Epithelial cell of esophagus (primary cell): Measurements from ENCODE around the gene NDUFB4.
"Not testable (repeated sequence)": the region's sequence is repeated elsewhere in the genome, so short reads cannot be mapped to it uniquely, and the experiment has no call there.

Source experiments
- DNase-seq: peaks from one replicate; pipeline ENCODE4 v3.0.0; 2010; ENCODE audit warnings: low read depth
- H3K4me3 ChIP-seq: 2 replicates; pipeline ENCODE4 v1.5.1; 2011; ENCODE audit warnings: mild to moderate bottlenecking, low read length, control low read depth
- CTCF ChIP-seq: IDR thresholded peaks from 2 replicates; pipeline ENCODE4 v1.5.1; 2011; ENCODE audit warnings: low read depth, mild to moderate bottlenecking, low read length, control low read depth, inconsistent platforms; ENCODE audit not compliant: insufficient read depth; ENCODE audit errors: missing control alignments

Gene NDUFB4

GRCh38 chr3:120623727-120624093 is 27.6 kb downstream of the NDUFB4 start:
- no peak overlapping the region for H3K4me3 ChIP-seq
- DNase-seq = no peak
- TF ChIP-seq CTCF = no peak

DNA sequence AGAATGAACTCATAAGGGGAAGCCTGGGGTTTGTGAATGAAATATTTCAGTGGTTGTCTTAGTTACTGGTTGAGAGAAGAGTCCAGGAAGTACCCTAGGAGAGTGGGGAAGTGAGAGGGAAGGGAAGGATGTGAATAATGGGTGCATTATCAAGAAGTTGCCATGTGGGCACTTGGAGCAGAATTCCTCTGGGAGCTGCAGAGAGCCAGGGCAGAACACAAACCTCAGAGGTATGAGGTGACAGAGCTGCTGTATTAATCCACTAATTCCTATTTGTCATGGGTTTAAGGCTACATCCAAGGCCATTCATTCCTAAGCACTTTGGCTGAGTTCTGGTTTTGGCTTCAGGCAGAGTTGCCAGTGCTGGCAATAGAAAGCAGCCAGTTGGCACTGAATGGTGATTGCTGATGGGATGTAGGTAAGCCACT is 29.0 kb downstream of the NDUFB4 start:
- no peak for TF ChIP-seq CTCF
- DNase-seq = no peak
- H3K4me3 ChIP-seq = no peak overlapping the region

DNA sequence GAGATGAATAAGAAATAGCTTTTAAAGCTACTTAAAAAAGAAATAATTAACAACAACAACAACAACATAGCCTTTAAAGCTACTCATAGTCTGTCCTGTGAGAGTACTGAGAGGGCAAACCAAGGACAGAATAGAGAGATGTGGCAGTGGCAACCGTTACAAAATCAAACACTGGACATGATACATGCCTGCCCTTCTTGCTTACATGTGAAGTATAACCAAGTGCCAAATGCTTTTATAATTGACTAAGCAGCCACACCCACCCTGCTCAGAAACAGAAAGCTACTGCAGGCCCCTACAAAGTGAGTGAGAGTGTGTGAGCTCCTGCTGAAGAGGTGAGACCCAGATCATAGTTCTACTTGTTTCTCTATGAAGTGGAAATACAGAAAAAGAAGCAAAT is 38.4 kb downstream of the NDUFB4 start:
- no peak overlapping the region for H3K4me3 ChIP-seq
- no peak for TF ChIP-seq CTCF
- peak; percentile 55 for DNase-seq

- TF ChIP-seq CTCF = no peak
- DNase-seq = no peak
- no peak overlapping the region for H3K4me3 ChIP-seq
Observed at GRCh38 chr3:120636795-120637401, 40.8 kb downstream of the NDUFB4 start.

- no peak for TF ChIP-seq CTCF
- peak; percentile 7 for DNase-seq
- H3K4me3 ChIP-seq = no peak overlapping the region
Observed at GRCh38 chr3:120637851-120638559, 41.9 kb downstream of the NDUFB4 start.

DNA sequence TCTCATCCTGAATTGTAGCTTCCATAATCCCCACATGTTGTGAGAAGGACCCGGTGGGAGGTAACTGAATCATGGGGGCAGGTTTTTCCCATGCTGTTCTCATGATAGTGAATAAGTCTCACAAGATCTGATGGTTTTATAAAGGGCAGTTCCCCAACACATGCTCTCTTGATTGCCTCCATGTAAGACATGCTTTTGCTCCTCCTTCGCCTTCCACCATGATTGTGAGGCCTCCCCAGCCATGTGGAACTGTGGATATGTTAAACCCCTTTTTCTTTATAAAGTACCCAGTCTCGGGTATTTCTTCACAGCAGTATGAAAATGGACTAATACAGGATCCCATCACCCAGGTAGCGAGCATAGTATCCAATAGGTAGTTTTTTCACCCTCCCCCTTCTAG is 42.7 kb downstream of the NDUFB4 start:
- not testable (repeated sequence) for H3K4me3 ChIP-seq, DNase-seq

DNA sequence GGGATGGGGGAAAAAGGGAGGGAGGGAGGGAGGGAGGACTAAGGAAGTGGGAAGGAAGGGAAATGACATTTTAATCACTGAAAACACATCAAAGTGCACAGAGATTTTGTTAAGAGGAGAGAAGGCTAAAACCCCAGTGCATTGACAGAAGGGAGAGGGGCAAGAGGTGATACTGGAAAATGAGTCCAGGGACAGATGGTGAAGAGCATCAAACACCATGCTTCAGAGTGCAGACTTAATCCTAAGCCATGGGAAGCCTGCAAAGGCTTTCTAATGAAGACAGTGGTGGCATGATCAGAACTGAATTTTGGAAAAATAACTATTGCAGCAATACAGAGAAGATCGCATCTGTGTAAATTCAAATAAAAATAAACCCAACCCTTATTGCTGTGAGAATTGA is 44.1 kb downstream of the NDUFB4 start:
- H3K4me3 ChIP-seq = no peak overlapping the region
- TF ChIP-seq CTCF = no peak
- DNase-seq = no peak
